HG03108 (cell line): ENCODE data around the gene SHISA6.

Experiments
- ATAC-seq: cut with Tn5 transposase; IDR thresholded peaks from one replicate; pipeline ENCODE4 v1.9.1; 2021; ENCODE audit warnings: moderate library complexity; ENCODE audit not compliant: unreplicated experiment

SHISA6 gene

GRCh38 chr17:11565591-11565990, 324.6 kb downstream of the SHISA6 start:
- no peak for ATAC-seq

GRCh38 chr17:11578998-11579397, 338.0 kb downstream of the SHISA6 start:
- ATAC-seq: no peak

DNA sequence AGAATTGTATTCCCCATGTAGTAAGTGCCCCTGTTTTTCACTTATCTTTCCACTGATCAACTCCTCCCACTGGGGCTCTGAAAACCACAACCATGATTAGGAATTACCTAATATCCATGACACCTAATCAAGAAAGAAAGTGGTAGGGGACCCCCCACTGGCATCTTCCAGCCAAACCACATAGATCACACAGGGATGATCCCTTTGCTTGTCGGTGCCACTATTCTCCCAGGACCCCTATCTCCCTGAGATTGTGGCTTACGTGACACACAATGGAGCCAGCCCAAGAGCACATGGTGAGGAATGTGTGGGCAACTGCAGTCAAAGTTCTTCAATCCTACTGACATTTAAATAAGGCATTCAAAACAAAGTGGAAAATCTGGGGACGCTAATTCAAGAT, 339.7 kb downstream of the SHISA6 start:
- no peak for ATAC-seq

DNA sequence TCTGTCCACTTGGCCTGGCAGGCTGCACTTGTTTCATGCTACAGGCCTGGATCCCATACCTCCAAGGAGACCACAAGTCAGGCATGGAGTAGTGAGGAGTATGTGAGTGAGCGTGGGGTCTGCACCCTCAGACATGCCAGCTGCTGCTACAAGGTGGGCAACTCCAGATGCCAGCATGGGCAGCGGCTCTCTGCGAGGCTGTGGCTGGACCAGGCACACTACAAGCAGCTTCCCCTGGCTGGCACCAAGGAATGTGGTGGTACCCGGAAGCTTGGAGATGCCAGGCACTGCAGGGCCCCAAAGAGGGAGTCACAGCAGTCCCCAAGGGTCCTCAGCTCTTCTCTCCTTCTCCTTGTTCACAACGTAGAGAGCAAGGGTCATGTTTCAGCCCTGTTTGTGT, 341.2 kb downstream of the SHISA6 start:
- ATAC-seq: no peak

DNA sequence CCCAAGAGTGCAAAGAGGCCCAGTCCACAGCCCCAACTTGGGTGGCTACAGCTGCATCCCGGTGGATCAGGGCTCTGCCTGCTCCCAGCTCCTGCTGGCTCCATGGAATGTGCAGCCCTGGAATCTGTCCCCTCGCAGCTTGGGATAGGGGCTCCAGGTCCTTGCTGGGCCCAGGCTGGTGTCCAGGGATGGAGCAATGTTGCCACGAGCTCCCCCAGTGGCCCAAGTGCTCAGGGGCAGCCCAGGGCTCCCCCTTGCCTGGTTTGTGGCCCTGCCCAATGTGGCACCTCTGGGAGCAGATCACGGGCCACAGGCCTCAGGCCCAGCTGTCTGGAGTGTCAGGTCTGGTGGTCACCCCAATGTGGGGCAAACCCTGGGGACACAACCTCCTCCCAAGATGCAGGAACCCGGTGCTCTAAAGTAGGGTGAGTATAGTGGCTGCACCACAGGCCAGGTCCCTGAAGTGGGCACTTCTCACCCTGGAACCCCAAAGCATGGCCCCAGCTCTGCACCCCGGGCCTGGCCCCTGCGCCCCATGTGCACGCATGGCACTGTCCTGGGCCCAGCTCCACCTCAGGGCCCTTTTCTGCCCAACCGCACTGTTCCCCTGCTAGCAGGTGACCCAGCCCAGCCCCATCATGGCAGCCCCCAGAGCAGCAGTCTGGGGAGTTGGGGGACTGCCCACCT, 342.4 kb downstream of the SHISA6 start:
- no peak for ATAC-seq

- no peak for ATAC-seq
These were observed 348.7 kb downstream of the SHISA6 start for GRCh38 chr17:11589716-11590115.

DNA sequence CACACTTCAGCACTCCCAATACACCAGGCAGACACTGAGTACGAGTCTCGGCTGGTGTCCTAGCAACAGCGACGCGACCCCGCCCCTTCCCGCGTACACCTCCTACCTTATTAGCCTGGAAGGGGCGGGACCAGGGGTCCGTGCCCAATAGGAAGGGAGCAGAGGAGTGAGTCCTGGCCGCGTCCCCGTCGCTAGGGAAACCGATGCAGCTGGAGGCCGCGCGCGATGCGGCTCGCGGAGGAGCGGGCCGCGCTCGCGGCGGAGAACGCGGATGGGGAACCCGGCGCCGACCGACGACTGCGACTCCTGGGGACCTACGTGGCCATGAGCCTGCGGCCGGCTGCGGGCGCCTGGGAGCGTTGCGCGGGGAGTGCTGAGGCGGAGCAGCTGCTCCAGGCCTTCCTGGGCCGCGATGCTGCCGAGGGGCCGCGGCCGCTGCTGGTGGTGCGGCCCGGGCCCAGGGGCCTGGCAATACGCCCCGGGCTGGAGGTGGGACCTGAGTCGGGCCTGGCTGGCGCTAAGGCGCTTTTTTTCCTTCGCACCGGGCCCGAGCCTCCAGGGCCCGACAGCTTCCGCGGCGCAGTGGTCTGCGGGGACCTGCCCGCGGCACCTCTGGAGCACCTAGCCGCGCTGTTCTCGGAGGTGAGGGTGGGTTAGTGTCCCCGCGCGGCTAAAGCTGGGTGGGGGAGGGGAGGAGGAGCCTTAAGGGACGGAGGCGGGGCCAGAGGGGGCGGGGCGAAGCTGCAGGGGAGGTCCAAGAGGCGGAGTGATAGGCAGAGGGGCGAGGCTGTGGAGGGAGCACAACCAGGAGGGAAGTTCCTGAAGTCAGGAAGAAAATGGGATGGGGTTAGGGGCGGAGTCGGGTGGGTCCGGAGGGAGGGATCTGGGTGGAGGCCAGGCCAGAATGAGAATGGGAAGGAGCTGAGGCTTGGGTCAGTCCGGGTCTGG, 357.5 kb downstream of the SHISA6 start, which contains the start of gene DNAH9:
DNAH9 (plus strand) TSS at position 197 of the 948 bp plus-strand sequence; CDS start at position 226, 29 bp downstream.
- ATAC-seq: no peak

GRCh38 chr17:11601661-11602060, 360.6 kb downstream of the SHISA6 start:
- ATAC-seq: no peak

- no peak for ATAC-seq
These were observed 367.4 kb downstream of the SHISA6 start for GRCh38 chr17:11608396-11608795.

- ATAC-seq: no peak
These were observed 370.1 kb downstream of the SHISA6 start for GRCh38 chr17:11610999-11611566.

DNA sequence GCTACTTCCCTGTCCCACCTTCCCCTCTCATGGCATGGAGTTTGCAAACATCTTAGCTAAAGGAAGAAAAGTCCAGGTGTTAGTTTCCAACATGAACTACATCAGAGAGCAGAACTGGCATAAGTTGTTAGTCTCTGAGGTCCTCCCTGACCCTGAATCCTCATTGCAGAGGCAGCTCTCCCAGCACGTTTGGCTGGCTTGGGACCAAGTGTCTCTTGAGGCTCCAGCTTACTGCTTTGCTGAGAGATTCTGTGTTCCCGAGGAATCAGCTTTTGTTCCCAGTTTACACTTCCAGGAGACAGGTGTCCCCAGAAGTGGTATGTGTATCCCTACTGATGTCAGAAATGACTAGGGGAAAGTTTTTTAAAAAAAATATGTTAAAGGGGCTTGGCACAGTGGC, 371.9 kb downstream of the SHISA6 start:
- ATAC-seq: no peak
